Activated T-helper 1 cell treated with anti-CD3 and anti-CD28 coated beads, Interleukin-2, amount 50 U/mL, for 16 hours (primary cell): ENCODE measurements around the gene CABP7.

Source experiments
- DNase-seq, 2 donors: peaks; one replicate each; pipeline ENCODE4 v3.0.0-alpha.2; 2020; ENCODE audit warnings: low read depth in 1 of 2, low spot score in 1 of 2

The CABP7 gene

GRCh38 chr22:29719899-29720645, at the start of gene CABP7:
CABP7 (plus strand) TSS chr22:29720003; CDS start chr22:29720425, 422 bp downstream.
- no peak for DNase-seq

GRCh38 chr22:29670626-29671025, 49.2 kb upstream of the CABP7 start:
- DNase-seq: no peak

- no peak for DNase-seq
Measured at GRCh38 chr22:29673361-29674066, 46.3 kb upstream of the CABP7 start.

GRCh38 chr22:29674121-29674520, 45.7 kb upstream of the CABP7 start:
- DNase-seq: no peak

GRCh38 chr22:29679316-29679715, 40.5 kb upstream of the CABP7 start:
- DNase-seq: no peak

GRCh38 chr22:29683536-29683935, 36.3 kb upstream of the CABP7 start:
- DNase-seq: no peak

- DNase-seq: no peak
Measured at GRCh38 chr22:29684244-29684643, 35.6 kb upstream of the CABP7 start.

GRCh38 chr22:29689206-29689879, 30.5 kb upstream of the CABP7 start:
- no peak for DNase-seq

GRCh38 chr22:29689880-29690213, 30.0 kb upstream of the CABP7 start:
- DNase-seq: peak in 1 of 2 donors; percentile 6

- DNase-seq: no peak
Measured at GRCh38 chr22:29690476-29690875, 29.3 kb upstream of the CABP7 start.

- no peak for DNase-seq
Measured at GRCh38 chr22:29691636-29692326, 28.0 kb upstream of the CABP7 start.

GRCh38 chr22:29692327-29692640, 27.5 kb upstream of the CABP7 start:
- DNase-seq: no peak

- DNase-seq: no peak
Measured at GRCh38 chr22:29693161-29693560, 26.6 kb upstream of the CABP7 start.

GRCh38 chr22:29693671-29694070, 26.1 kb upstream of the CABP7 start:
- DNase-seq: no peak

- DNase-seq: no peak
Measured at GRCh38 chr22:29695129-29695926, 24.5 kb upstream of the CABP7 start.

GRCh38 chr22:29697853-29698598, 21.8 kb upstream of the CABP7 start:
- DNase-seq: no peak

GRCh38 chr22:29700206-29700899, 19.4 kb upstream of the CABP7 start:
- DNase-seq: no peak

- DNase-seq: no peak
Measured at GRCh38 chr22:29700900-29701154, 19.0 kb upstream of the CABP7 start.

GRCh38 chr22:29701155-29701999, 18.4 kb upstream of the CABP7 start:
- no peak for DNase-seq
